ENCODE data around the gene LHX8. TPM values are rescaled to one million over a fixed set of nuclear protein-coding genes. Genes with fewer than 3 reads are reported as not detected.

The LHX8 gene
- total RNA-seq, 2 donors from 2014 or later: not detected

GRCh38 chr1:75126611-75127101, 7.5 kb upstream of the LHX8 start:
- Mint-ChIP-seq H3K4me3 (no peak overlapping the region), H3K36me3 (ENCODE audit: low read depth) (no peaks in the 10 kb centered on the region), H3K9me3 (peaks cover 2% of the 10 kb centered on the region), H3K27me3 (ENCODE audit: insufficient read depth) (peaks cover 79% of the 10 kb centered on the region), H3K4me1 (peaks cover 11% of the 10 kb centered on the region), H3K27ac (no peak overlapping the region)
- Histone ChIP-seq H3K9me3 (ENCODE audit: control insufficient read depth, low read length) (no peaks in the 10 kb centered on the region), H3K27me3 (ENCODE audit: control insufficient read depth, insufficient read depth, low read length, poor library complexity, severe bottlenecking) (peaks cover 70% of the 10 kb centered on the region), H3K9ac (ENCODE audit: extremely low read depth, low read length, poor library complexity, severe bottlenecking) (no peak overlapping the region), H3K36me3 (ENCODE audit: control insufficient read depth, insufficient read depth, low read length) (no peaks in the 10 kb centered on the region), H3K4me1 (ENCODE audit: control insufficient read depth, insufficient read depth, low read length) (peaks cover 9% of the 10 kb centered on the region), H3K27ac (ENCODE audit: low read depth, low read length) (no peak overlapping the region), H3K4me3 (ENCODE audit: low read length) (no peak overlapping the region)
- WGBS, 2 experiments (ENCODE audit: insufficient coverage in 1 of 2, insufficient read length in 1 of 2): 91 to 93% methylated on average over 9 to 12 of the region's 12 CpGs
- DNase-seq: no peak
- TF ChIP-seq CTCF (conservative IDR thresholded peaks at IDR 0.05): no peak

DNA sequence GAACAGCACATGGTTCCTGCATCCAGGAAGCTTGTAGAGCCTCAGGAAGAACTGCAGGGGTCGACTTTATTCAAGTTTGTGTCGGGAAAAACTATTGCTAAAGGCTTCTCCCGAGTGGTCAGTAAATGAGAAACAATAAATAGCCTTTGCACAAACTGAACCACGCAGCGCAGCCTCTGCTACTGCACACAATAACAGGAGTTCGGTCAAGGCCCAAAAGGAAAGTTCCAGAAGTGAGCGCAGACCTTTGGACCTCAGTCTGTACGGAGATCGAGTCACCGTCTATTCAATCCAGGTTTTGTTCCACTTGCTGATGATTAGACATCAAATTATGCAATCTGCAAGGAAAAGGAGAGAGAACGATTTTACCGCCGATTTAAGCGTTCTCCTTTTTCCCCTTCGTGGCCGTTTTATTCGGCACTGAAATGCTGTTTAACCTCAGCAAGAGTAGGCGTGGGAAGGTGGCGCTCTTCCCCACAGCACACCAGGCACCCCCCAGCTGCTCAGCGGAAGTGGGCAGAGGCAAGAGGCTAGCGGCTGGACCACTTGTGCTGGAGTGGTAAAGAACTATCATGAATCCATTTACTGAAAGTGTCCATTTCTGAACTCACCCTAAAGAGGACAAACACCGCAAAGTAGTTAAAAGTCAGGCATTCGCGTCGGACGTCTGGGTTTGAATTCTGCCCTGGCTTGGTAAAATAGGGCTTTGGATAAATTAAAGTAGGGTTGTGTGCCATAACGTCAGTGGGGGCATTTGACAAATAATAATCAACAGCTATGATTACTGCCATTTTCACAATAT, 6.1 kb upstream of the LHX8 start:
- H3K9ac ChIP-seq (ENCODE audit: extremely low read depth, low read length, poor library complexity, severe bottlenecking): no peak overlapping the region
- Mint-ChIP-seq H3K36me3 (ENCODE audit: low read depth) (no peaks in the 10 kb centered on the region), H3K27ac (no peak overlapping the region), H3K4me1 (peaks cover 24% of the 10 kb centered on the region), H3K4me3 (no peak overlapping the region), H3K27me3 (ENCODE audit: insufficient read depth) (peaks cover 91% of the 10 kb centered on the region), H3K9me3 (peaks cover 2% of the 10 kb centered on the region)
- H3K27ac ChIP-seq (ENCODE audit: low read depth, low read length): no peak overlapping the region
- peaks cover 12% of the 10 kb centered on the region for H3K4me1 ChIP-seq (ENCODE audit: control insufficient read depth, insufficient read depth, low read length)
- no peak for DNase-seq
- H3K36me3 ChIP-seq (ENCODE audit: control insufficient read depth, insufficient read depth, low read length): no peaks in the 10 kb centered on the region
- TF ChIP-seq CTCF (conservative IDR thresholded peaks at IDR 0.05): no peak
- H3K9me3 ChIP-seq (ENCODE audit: control insufficient read depth, low read length): no peaks in the 10 kb centered on the region
- WGBS, 2 experiments (ENCODE audit: insufficient coverage in 1 of 2, insufficient read length in 1 of 2): 86 to 92% methylated on average over 16 to 27 of the region's 27 CpGs
- peaks cover 82% of the 10 kb centered on the region for H3K27me3 ChIP-seq (ENCODE audit: control insufficient read depth, insufficient read depth, low read length, poor library complexity, severe bottlenecking)
- no peak overlapping the region for H3K4me3 ChIP-seq (ENCODE audit: low read length)

DNA sequence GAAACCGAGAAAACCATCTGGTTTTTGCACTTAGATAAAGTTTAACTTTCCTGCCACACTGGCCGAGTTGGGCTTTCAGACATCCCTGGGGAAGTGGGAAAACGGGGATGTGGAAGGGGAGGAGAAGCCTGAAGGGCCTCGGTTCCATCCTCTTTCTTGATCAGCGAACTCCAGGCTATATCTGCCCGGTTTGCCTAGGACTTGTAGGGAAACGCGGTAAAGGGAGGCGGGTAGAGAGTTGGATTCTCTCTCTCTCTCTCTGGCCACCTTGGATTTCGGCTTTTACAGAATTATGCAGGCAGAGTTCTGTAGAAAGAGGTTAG, 4.6 kb upstream of the LHX8 start:
- peak overlapping the region; percentile 71 for H3K4me3 ChIP-seq (ENCODE audit: low read length)
- Mint-ChIP-seq H3K36me3 (ENCODE audit: low read depth) (no peaks in the 10 kb centered on the region), H3K4me1 (peaks cover 37% of the 10 kb centered on the region), H3K27me3 (ENCODE audit: insufficient read depth) (peaks cover 100% of the 10 kb centered on the region), H3K27ac (no peak overlapping the region), H3K4me3 (peak overlapping the region; percentile 29), H3K9me3 (peaks cover 2% of the 10 kb centered on the region)
- H3K27ac ChIP-seq (ENCODE audit: low read depth, low read length): no peak overlapping the region
- H3K9ac ChIP-seq (ENCODE audit: extremely low read depth, low read length, poor library complexity, severe bottlenecking): no peak overlapping the region
- no peak for TF ChIP-seq CTCF (conservative IDR thresholded peaks at IDR 0.05)
- peaks cover 95% of the 10 kb centered on the region for H3K27me3 ChIP-seq (ENCODE audit: control insufficient read depth, insufficient read depth, low read length, poor library complexity, severe bottlenecking)
- no peaks in the 10 kb centered on the region for H3K36me3 ChIP-seq (ENCODE audit: control insufficient read depth, insufficient read depth, low read length)
- WGBS, 2 experiments (ENCODE audit: insufficient coverage in 1 of 2, insufficient read length in 1 of 2): 0 to 14% methylated on average over 2 to 10 of the region's 10 CpGs
- DNase-seq: peak; percentile 46
- H3K9me3 ChIP-seq (ENCODE audit: control insufficient read depth, low read length): no peaks in the 10 kb centered on the region
- H3K4me1 ChIP-seq (ENCODE audit: control insufficient read depth, insufficient read depth, low read length): peaks cover 12% of the 10 kb centered on the region

All from endodermal cell (in vitro differentiated cells).